ENCODE data around the gene NLN.
"Not testable (repeated sequence)": the region's sequence is repeated elsewhere in the genome, so short reads cannot be mapped to it uniquely, and the experiment has no call there.

Gene NLN

DNA sequence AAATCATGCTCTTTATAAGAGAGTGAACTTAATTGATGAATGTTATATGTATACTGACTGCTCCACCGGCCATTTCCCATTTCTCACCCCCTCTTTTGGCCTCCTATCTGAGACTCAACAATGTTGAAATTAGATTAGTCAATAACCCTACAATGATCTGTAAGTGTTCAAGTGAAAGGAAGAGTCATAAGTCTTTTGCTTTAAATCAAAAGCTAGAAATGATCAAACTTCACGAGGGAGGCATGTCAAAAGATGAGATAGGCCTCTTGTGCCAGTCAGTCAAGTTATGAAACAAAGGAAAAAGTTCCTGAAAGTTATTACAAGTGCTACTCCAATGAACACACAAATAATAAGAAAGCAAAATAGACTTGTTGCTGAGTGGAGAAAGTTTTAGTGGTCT, 83.1 kb downstream of the NLN start:
- H3K4ac ChIP-seq (ENCODE audit: low read depth in 1 of 2, low read length in 2 of 2): no peak overlapping the region
- no peak overlapping the region for H4K91ac ChIP-seq (ENCODE audit: low read length)
- peaks cover 4 to 19% of the 10 kb centered on the region in 2 experiments for H3K36me3 ChIP-seq (ENCODE audit: control insufficient read depth in 1 of 2, insufficient read depth in 2 of 2, low read depth in 1 of 2, low read length in 2 of 2)
- H3K27me3 ChIP-seq (ENCODE audit: control insufficient read depth in 1 of 2, insufficient read depth in 1 of 2, low read length in 2 of 2): no peaks in the 10 kb centered on the region
- H3K4me3 ChIP-seq (ENCODE audit: insufficient read depth in 1 of 2, low read depth in 1 of 2, low read length in 2 of 2): no peak overlapping the region
- peaks cover 8% of the 10 kb centered on the region for H3K79me1 ChIP-seq (replicated peaks; ENCODE audit: low read length, poor library complexity, severe bottlenecking)
- no peak overlapping the region for H2BK120ac ChIP-seq (ENCODE audit: low read depth, low read length)
- no peak overlapping the region for H3K23ac ChIP-seq (ENCODE audit: low read length in 2 of 2)
- WGBS: 100% methylated on average over 1 of the region's 2 CpGs
- no peak overlapping the region for H3K27ac ChIP-seq (ENCODE audit: low read length, poor library complexity, severe bottlenecking)
- no peak for DNase-seq
- no peak overlapping the region for H2AFZ ChIP-seq (ENCODE audit: low read depth, low read length)
- H3K14ac ChIP-seq (ENCODE audit: low read length in 2 of 2): no peak overlapping the region
- no peak overlapping the region for H2BK15ac ChIP-seq (ENCODE audit: low read depth, poor library complexity, severe bottlenecking)
- H3K4me1 ChIP-seq (ENCODE audit: control insufficient read depth, insufficient read depth, low read depth, low read length): peaks cover 6% of the 10 kb centered on the region
- H3K18ac ChIP-seq (ENCODE audit: low read depth in 1 of 2, low read length in 2 of 2): no peak overlapping the region
- H3K9ac ChIP-seq (ENCODE audit: low read length): no peak overlapping the region
- H4K8ac ChIP-seq (ENCODE audit: low read length): no peak overlapping the region
- H2BK5ac ChIP-seq (ENCODE audit: low read depth, low read length, poor library complexity, severe bottlenecking): no peak overlapping the region
- no peak overlapping the region for H2BK12ac ChIP-seq (ENCODE audit: low read length in 2 of 2)
- no peak overlapping the region for H2AK5ac ChIP-seq (ENCODE audit: low read length, severe bottlenecking)
- peaks cover 3% of the 10 kb centered on the region for H3K9me3 ChIP-seq (ENCODE audit: control insufficient read depth, low read length)
- no peak overlapping the region for H3K4me2 ChIP-seq (ENCODE audit: low read length, poor library complexity, severe bottlenecking)

DNA sequence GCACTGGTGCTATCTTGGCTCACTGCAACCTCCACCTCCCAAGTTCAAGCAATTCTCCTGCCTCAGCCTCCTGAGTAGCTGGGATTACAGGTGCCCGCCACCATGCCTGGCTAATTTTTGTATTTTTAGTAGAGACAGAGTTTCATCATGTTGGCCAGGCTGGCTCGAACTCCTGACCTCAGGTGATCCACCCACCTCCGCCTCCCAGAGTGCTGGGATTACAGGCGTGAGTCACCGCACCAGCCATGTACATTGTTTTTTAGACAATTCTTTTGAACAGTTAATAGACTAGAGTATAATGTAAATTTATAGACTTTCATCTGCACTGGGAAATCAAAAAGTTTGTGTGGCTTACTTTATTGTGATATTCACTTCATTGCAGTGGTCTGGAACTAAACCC, 85.5 kb downstream of the NLN start:
- not testable (repeated sequence) for H3K4me2 ChIP-seq (ENCODE audit: low read length, poor library complexity, severe bottlenecking); H2BK15ac ChIP-seq (ENCODE audit: low read depth, poor library complexity, severe bottlenecking); H2BK120ac ChIP-seq (ENCODE audit: low read depth, low read length); H3K9me3 ChIP-seq (ENCODE audit: control insufficient read depth, low read length); H4K91ac ChIP-seq (ENCODE audit: low read length); H3K4ac ChIP-seq (ENCODE audit: low read depth in 1 of 2, low read length in 2 of 2); H2AFZ ChIP-seq (ENCODE audit: low read depth, low read length); H3K4me3 ChIP-seq (ENCODE audit: insufficient read depth in 1 of 2, low read depth in 1 of 2, low read length in 2 of 2); H4K8ac ChIP-seq (ENCODE audit: low read length); H3K27me3 ChIP-seq (ENCODE audit: control insufficient read depth in 1 of 2, insufficient read depth in 1 of 2, low read length in 2 of 2); H2BK5ac ChIP-seq (ENCODE audit: low read depth, low read length, poor library complexity, severe bottlenecking); H3K23ac ChIP-seq (ENCODE audit: low read length in 2 of 2); H2AK5ac ChIP-seq (ENCODE audit: low read length, severe bottlenecking); H3K79me1 ChIP-seq (replicated peaks; ENCODE audit: low read length, poor library complexity, severe bottlenecking); DNase-seq; H2BK12ac ChIP-seq (ENCODE audit: low read length in 2 of 2); H3K9ac ChIP-seq (ENCODE audit: low read length); H3K27ac ChIP-seq (ENCODE audit: low read length, poor library complexity, severe bottlenecking); H3K18ac ChIP-seq (ENCODE audit: low read depth in 1 of 2, low read length in 2 of 2); H3K14ac ChIP-seq (ENCODE audit: low read length in 2 of 2); H3K4me1 ChIP-seq (ENCODE audit: control insufficient read depth, insufficient read depth, low read depth, low read length)
- peaks cover 4 to 13% of the 10 kb centered on the region in 2 experiments for H3K36me3 ChIP-seq (ENCODE audit: control insufficient read depth in 1 of 2, insufficient read depth in 2 of 2, low read depth in 1 of 2, low read length in 2 of 2)
- 100% methylated on average over 1 of the region's 5 CpGs for WGBS

DNA sequence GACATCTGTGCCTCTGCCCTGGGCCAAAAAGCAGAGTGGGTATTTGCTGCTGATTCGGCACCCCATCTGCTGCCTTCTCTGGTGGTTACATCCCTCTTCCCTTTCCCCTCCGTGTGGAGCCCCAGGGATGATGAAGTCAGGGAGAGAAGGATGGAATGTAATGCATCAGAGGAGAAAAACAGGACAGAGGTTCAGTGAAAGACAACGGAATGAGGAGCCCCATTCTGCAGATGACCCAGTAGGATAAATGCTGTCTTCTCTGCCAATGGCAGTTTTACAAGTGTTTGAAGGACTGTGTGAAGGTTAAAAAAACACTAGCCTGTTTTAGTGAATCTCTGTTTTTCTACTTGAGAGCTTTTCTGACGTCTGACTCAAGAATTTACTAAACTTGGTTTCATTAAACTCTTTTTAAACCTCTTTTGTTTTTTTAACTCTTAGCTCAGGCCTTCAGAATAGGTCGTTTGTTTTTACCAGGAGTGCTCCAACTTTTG, 86.3 kb downstream of the NLN start:
- H2BK5ac ChIP-seq (ENCODE audit: low read depth, low read length, poor library complexity, severe bottlenecking): no peak overlapping the region
- no peaks in the 10 kb centered on the region for H3K27me3 ChIP-seq (ENCODE audit: control insufficient read depth in 1 of 2, insufficient read depth in 1 of 2, low read length in 2 of 2)
- H3K4me1 ChIP-seq (ENCODE audit: control insufficient read depth, insufficient read depth, low read depth, low read length): peaks cover 6% of the 10 kb centered on the region
- peak overlapping the region; percentile 58 for H3K9ac ChIP-seq (ENCODE audit: low read length)
- WGBS: 84% methylated on average over 4 of the region's 5 CpGs
- no peak for DNase-seq
- no peak overlapping the region for H2AK5ac ChIP-seq (ENCODE audit: low read length, severe bottlenecking)
- H3K27ac ChIP-seq (ENCODE audit: low read length, poor library complexity, severe bottlenecking): peak overlapping the region; percentile 40
- H3K4me2 ChIP-seq (ENCODE audit: low read length, poor library complexity, severe bottlenecking): no peak overlapping the region
- no peak overlapping the region for H3K14ac ChIP-seq (ENCODE audit: low read length in 2 of 2)
- H2BK12ac ChIP-seq (ENCODE audit: low read length in 2 of 2): no peak overlapping the region
- H2BK120ac ChIP-seq (ENCODE audit: low read depth, low read length): no peak overlapping the region
- no peak overlapping the region for H2AFZ ChIP-seq (ENCODE audit: low read depth, low read length)
- no peak overlapping the region for H3K18ac ChIP-seq (ENCODE audit: low read depth in 1 of 2, low read length in 2 of 2)
- H4K8ac ChIP-seq (ENCODE audit: low read length): no peak overlapping the region
- H3K9me3 ChIP-seq (ENCODE audit: control insufficient read depth, low read length): no peaks in the 10 kb centered on the region
- H2BK15ac ChIP-seq (ENCODE audit: low read depth, poor library complexity, severe bottlenecking): no peak overlapping the region
- H3K4ac ChIP-seq (ENCODE audit: low read depth in 1 of 2, low read length in 2 of 2): no peak overlapping the region
- H3K4me3 ChIP-seq (ENCODE audit: insufficient read depth in 1 of 2, low read depth in 1 of 2, low read length in 2 of 2): peak overlapping the region in 1 of 2 experiments; percentile 49
- H4K91ac ChIP-seq (ENCODE audit: low read length): no peak overlapping the region
- H3K36me3 ChIP-seq (ENCODE audit: control insufficient read depth in 1 of 2, insufficient read depth in 2 of 2, low read depth in 1 of 2, low read length in 2 of 2): peaks cover 5 to 9% of the 10 kb centered on the region in 2 experiments
- peaks cover 1% of the 10 kb centered on the region for H3K79me1 ChIP-seq (replicated peaks; ENCODE audit: low read length, poor library complexity, severe bottlenecking)
- no peak overlapping the region for H3K23ac ChIP-seq (ENCODE audit: low read length in 2 of 2)

DNA sequence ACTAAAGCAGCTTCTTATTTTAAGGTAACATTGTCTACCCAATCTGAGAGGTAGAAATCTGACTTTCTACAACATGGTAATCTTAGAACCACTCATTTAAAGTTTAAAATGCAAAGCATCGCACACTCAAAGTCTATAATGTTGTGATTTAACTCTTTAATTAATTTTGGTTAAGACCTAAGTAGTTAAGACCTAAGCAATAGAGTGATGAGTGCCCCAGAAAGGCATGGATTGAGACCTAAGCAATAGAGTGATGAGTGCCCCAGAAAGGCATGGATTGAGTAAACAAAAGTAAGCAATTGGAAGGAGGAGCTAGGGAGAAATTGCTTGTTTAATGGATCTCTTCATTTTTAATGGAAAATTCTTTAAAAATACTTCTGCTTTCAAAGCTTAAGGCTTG, 86.8 kb downstream of the NLN start:
- Histone ChIP-seq H3K4me3 (ENCODE audit: insufficient read depth in 1 of 2, low read depth in 1 of 2, low read length in 2 of 2) (peak overlapping the region in 1 of 2 experiments; percentile 49), H2BK12ac (ENCODE audit: low read length in 2 of 2) (no peak overlapping the region), H3K27me3 (ENCODE audit: control insufficient read depth in 1 of 2, insufficient read depth in 1 of 2, low read length in 2 of 2) (no peaks in the 10 kb centered on the region), H3K79me1 (replicated peaks; ENCODE audit: low read length, poor library complexity, severe bottlenecking) (peaks cover 4% of the 10 kb centered on the region), H3K9me3 (ENCODE audit: control insufficient read depth, low read length) (no peaks in the 10 kb centered on the region), H3K4ac (ENCODE audit: low read depth in 1 of 2, low read length in 2 of 2) (no peak overlapping the region), H2BK15ac (ENCODE audit: low read depth, poor library complexity, severe bottlenecking) (no peak overlapping the region), H3K23ac (ENCODE audit: low read length in 2 of 2) (no peak overlapping the region), H2AK5ac (ENCODE audit: low read length, severe bottlenecking) (no peak overlapping the region), H4K8ac (ENCODE audit: low read length) (no peak overlapping the region), H3K4me2 (ENCODE audit: low read length, poor library complexity, severe bottlenecking) (no peak overlapping the region), H3K9ac (ENCODE audit: low read length) (peak overlapping the region; percentile 58), H3K27ac (ENCODE audit: low read length, poor library complexity, severe bottlenecking) (peak overlapping the region; percentile 40), H3K4me1 (ENCODE audit: control insufficient read depth, insufficient read depth, low read depth, low read length) (peaks cover 2% of the 10 kb centered on the region), H3K14ac (ENCODE audit: low read length in 2 of 2) (no peak overlapping the region), H2BK5ac (ENCODE audit: low read depth, low read length, poor library complexity, severe bottlenecking) (no peak overlapping the region), H2AFZ (ENCODE audit: low read depth, low read length) (no peak overlapping the region), H3K36me3 (ENCODE audit: control insufficient read depth in 1 of 2, insufficient read depth in 2 of 2, low read depth in 1 of 2, low read length in 2 of 2) (peaks cover 0 to 14% of the 10 kb centered on the region in 2 experiments), H2BK120ac (ENCODE audit: low read depth, low read length) (no peak overlapping the region), H4K91ac (ENCODE audit: low read length) (no peak overlapping the region), H3K18ac (ENCODE audit: low read depth in 1 of 2, low read length in 2 of 2) (no peak overlapping the region)
- WGBS: 83% methylated on average over 1 of the region's 1 CpG
- DNase-seq: peak; percentile 56
